ENCODE results near the gene PPP6R1.
A peak's percentile ranks its signal among the peaks of the same experiment; 100 is the strongest.

Gene PPP6R1

DNA sequence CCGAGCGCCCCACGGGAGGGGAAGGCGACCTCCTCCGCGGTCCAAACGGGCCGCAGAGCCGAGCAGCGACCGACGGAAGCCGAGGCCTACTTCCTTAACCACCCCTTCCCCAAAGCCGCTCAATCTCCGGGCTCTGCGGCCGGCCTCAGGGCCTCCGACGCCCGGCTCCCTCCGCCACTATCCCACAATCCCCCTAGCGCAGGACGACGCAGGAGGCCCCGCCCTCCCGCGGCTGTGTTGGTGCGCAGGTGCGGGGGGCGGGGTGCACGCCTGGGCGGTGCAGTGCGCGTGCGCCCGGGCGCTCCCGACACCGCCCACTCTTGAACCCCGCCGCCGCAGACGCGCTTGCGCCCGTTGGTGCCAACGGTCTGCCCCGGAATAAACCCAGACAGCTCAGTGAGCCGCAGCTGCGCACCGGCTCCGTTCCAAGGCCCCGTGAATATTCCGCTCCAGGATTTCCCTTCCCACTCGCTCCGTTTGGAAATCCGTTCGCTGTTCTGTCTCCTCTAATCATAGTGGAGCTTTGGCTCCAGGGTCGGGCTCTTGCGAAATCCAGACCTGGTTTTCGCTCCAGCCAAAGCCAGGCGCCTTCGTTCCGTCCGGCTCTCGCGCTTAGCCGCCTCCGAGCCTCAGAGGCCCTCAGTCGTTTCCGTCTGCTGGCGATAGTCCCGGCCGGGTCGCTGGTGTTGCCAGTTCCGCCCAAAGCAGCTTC lies at the start of gene PPP6R1:
Gene PPP6R1, minus strand, starts transcription at position 190 of the 712 bp plus-strand sequence. CDS start 11,914 bp downstream, outside the sequence.
- DNase-seq (ENCODE audit: low read depth in 2 of 2): peak; percentile 93 to 95

- DNase-seq (ENCODE audit: low read depth in 2 of 2): no peak
Measured at GRCh38 chr19:55308281-55308680, 49.5 kb upstream of the PPP6R1 start.

- DNase-seq (ENCODE audit: low read depth in 2 of 2): no peak
Measured at GRCh38 chr19:55306712-55307111, 47.9 kb upstream of the PPP6R1 start.

GRCh38 chr19:55305983-55306562 lies 47.3 kb upstream of the PPP6R1 start:
- DNase-seq (ENCODE audit: low read depth in 2 of 2): no peak

GRCh38 chr19:55305491-55305890 lies 46.7 kb upstream of the PPP6R1 start:
- peak; percentile 15 to 24 for DNase-seq (ENCODE audit: low read depth in 2 of 2)

DNA sequence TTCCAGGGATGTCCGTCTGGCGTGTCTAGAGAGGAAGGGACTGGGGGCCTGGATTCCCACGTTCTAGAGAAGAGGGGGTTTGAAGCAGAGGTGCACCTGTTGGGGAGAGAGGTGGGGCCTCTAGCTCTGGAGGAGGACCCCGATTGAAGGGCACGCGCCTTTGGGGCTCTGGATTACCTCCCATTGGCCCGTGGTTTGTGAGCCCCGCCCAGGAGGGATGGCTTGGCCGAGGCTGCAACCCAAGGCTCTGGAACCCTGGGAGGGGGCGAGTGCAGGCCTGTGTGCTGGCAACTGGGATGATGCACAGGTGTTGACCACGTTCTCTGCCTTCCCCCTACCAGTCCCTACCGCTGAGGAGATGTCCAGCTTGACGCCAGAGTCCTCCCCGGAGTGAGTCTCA lies 46.2 kb upstream of the PPP6R1 start:
- no peak for DNase-seq (ENCODE audit: low read depth in 2 of 2)

GRCh38 chr19:55304279-55304978 lies 45.6 kb upstream of the PPP6R1 start:
- DNase-seq (ENCODE audit: low read depth in 2 of 2): no peak

- DNase-seq (ENCODE audit: low read depth in 2 of 2): no peak
Measured at GRCh38 chr19:55303477-55303876, 44.7 kb upstream of the PPP6R1 start.

DNA sequence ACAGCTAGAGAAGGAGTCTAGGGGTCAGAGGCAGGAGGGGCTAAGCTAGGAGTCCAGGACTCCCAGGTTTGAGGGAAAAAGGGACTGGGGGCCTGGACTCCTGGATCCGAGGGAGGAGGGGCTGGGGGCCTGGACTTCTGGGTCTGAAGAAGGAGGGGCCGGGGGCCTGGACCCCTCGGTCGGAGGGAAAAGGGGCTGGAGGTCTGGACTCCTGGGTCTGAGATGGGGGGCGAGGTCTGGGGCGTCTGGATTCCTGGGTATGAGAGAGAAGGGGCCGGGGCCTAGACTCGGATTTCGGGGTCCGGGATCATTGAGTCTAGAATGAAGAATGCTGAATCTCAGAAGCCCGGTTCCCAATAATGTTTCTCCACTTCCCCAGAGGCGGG lies 43.5 kb upstream of the PPP6R1 start:
- DNase-seq (ENCODE audit: low read depth in 2 of 2): no peak

- DNase-seq (ENCODE audit: low read depth in 2 of 2): peak; percentile 84 to 88
Measured at GRCh38 chr19:55301459-55302317, 42.9 kb upstream of the PPP6R1 start.

DNA sequence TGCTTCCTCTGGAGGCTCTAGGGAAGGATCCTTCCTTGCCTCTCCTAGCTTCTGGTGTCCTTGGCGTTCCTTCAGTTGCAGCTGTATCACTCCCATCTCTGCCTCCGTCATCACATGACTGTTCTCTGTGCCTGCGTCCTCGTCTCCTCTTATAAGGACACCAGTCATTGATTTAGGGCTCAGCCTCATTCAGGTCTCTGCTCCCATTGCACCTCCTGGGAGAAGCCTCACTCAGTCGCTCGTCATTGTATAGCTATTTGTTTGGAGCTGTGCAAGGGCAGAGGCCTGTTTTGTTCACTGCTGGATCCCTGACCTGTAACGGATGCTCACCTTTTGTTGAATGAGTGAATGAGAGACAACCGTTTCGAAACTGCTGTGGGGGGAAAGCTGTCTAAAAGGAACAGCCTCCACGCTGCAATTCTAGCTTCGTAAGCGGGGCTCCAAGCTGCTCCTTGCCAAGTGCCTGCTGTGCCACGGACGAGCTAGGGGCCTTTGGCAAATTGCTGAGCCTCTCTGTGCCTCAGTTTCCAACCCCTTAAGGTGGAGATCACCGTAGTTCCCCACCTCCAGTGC lies 42.2 kb upstream of the PPP6R1 start:
- DNase-seq (ENCODE audit: low read depth in 2 of 2): no peak

- no peak for DNase-seq (ENCODE audit: low read depth in 2 of 2)
Measured at GRCh38 chr19:55299991-55300390, 41.2 kb upstream of the PPP6R1 start.

GRCh38 chr19:55297267-55297666 lies 38.5 kb upstream of the PPP6R1 start:
- no peak for DNase-seq (ENCODE audit: low read depth in 2 of 2)

DNA sequence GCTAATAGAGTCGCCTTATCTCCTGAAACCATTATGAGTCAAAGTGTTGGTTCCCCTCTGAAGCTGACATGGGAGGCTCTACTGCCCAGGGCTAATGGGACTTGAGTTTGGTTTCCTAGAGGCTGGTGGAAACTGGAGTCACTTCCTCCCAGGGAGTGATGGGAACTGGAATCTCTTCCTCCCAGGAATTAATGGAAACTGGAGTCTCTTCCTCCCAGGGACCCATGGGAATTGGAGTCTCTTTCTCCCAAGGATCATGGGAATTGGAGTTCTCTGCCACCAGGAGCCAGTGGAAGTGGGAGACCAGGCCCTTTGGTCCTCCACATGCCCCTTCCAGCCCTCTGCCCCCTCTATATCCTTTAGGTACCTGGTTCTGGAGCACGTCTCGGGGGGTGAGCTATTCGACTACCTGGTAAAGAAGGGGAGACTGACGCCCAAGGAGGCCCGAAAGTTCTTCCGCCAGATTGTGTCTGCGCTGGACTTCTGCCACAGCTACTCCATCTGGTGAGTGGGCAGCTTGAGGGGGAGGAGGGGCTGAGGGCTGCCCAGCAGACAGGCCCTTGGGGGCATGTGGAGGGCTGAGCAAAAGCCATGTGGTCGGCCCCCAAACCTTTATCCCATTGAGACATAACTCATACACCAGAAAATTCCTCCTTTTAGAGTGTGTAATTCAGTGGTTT lies 30.4 kb upstream of the PPP6R1 start:
- no peak for DNase-seq (ENCODE audit: low read depth in 2 of 2)

DNA sequence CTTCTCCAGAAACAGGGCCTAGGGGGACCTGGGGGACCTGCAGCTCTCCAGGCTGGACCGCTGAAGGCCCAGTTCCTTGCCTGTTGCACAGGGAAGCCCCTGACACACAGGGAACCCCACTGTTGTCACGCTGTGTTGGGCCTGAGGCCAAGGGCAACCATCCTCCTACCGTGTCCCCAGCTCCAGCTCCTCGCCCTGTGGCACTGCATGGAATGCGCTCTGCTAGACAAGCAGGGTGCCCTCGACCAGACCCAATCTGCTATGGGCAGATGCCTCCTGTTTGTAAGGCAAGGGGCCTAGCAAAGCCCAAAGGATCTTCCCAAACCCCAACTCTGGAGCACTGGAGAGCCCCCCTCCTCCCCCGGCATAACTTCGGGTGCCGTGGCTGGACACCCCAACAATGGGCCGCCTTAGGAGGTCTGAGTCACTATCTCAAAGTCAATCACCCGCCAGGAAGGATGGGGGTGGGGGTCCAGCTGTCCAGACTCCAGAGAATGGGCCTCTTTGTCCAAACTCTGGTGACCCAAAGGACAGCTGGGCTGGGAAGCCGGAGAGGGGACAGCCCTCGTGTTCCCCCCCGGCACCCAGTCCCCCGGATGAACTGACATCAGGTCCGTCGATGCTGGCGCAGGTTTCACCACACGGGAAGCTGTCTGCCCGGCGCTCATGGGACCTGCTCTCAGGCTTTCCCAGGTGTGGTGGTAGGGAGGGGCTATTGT lies 28.7 kb upstream of the PPP6R1 start:
- DNase-seq (ENCODE audit: low read depth in 2 of 2): no peak

- DNase-seq (ENCODE audit: low read depth in 2 of 2): no peak
Measured at GRCh38 chr19:55285229-55285890, 26.5 kb upstream of the PPP6R1 start.

GRCh38 chr19:55284405-55285058 lies 25.7 kb upstream of the PPP6R1 start:
- DNase-seq (ENCODE audit: low read depth in 2 of 2): no peak

DNA sequence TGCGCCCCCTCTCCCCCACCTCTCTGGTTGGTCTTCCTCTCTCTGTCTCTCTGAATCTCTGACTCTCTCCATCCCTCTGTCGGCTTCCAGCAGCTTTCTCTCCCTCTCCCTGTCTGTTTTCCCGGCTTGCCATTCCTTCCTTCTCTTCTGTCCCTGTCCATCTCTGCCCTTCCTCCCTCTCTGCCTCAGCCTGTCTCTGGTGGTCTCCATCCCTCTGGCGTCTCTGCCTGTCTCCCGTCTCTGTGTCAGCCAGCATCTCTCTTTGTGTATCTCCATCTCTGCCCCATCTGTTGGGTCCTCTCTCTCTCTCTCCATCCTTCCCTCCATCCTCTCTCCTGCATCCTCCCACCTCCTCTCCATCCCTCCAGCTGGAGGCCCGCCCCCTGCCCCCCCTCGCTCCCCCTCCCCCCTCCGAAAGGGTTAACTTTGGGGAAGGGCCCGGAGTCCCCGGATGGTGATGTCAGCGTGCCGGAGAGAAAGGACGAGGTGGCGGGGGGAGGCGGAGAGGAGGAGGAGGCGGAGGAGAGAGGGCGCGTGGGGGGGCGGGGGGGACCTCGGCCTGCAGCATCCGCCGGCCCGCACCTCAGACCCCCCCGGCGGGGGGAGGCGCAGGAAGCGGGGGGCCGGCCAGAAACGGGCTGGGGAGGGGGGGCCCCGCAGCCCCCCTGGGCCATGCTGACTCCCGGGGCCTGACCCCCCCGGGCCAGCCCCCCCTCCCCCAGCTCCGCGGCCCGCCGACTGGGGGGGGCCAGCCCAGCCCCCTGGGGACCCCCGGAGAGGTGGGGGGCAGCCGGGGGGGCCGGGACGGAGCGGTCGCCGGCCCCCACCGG lies 24.9 kb upstream of the PPP6R1 start, which contains the start of gene BRSK1:
Gene BRSK1, plus strand, starts transcription at position 450 of the 830 bp plus-strand sequence. CDS start 446 bp downstream, outside the sequence.
- peak in 1 of 2 donors; percentile 20 for DNase-seq (ENCODE audit: low read depth in 2 of 2)
